GM21515 (cell line): ENCODE results near the gene PDIA2.
"Not testable (repeated sequence)": the region's sequence is repeated elsewhere in the genome, so short reads cannot be mapped to it uniquely, and the experiment has no call there.

Source experiments
- ATAC-seq: cut with Tn5 transposase; IDR thresholded peaks from one replicate; pipeline ENCODE4 v1.9.1; 2021; ENCODE audit not compliant: unreplicated experiment

PDIA2 gene, protein sequence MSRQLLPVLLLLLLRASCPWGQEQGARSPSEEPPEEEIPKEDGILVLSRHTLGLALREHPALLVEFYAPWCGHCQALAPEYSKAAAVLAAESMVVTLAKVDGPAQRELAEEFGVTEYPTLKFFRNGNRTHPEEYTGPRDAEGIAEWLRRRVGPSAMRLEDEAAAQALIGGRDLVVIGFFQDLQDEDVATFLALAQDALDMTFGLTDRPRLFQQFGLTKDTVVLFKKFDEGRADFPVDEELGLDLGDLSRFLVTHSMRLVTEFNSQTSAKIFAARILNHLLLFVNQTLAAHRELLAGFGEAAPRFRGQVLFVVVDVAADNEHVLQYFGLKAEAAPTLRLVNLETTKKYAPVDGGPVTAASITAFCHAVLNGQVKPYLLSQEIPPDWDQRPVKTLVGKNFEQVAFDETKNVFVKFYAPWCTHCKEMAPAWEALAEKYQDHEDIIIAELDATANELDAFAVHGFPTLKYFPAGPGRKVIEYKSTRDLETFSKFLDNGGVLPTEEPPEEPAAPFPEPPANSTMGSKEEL

GRCh38 chr16:283033-283805 lies at the start of gene PDIA2:
PDIA2 (plus strand) TSS chr16:283164; CDS start chr16:283170, 6 bp downstream.
- ATAC-seq: no peak

DNA sequence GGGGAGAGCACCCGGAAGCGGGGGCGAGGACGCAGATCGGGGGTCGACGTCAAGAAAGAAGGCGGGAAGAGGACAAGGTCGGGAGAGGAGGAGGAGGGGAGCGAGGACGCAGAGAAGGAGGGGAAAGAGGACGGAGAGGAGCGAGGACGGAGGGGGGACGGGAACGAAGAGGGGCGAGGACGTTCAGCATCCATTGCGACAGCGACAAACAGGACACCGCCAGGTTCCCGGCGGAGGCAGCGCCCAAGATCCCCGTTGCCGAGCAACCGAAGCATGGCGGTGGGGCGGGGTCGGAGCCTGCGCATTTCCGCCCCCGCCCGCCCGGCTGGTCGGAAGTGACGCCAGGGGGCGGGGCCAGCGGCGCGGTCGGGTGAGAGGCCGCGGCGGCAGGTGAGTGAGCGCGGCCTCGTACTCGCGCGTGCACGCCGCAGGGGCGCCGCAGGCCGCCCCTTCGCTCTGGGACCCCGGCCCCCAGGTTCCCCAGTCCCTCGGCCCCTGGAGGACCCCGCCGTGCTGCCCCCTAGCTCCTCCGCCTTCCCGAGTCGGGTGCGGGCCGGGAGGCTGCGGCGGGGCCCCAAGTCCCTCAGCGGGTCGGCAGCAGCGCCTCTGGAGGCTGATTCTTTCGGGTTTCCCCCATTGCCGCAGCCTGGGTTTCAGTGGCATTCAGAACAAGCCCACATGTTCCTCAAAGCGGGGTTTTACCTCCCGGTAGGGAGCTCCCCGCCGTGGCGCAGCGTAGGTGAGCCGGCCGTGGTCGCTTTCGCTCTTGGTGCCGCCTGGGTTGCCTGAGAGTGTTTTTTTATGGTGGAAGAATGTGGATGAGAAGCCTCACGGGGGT lies 48.3 kb upstream of the PDIA2 start, which contains the start of gene FAM234A:
TSS of gene FAM234A (plus strand) at position 354 of the 838 bp plus-strand sequence. CDS start 19,593 bp downstream, outside the sequence.
- ATAC-seq: peak; percentile 73

DNA sequence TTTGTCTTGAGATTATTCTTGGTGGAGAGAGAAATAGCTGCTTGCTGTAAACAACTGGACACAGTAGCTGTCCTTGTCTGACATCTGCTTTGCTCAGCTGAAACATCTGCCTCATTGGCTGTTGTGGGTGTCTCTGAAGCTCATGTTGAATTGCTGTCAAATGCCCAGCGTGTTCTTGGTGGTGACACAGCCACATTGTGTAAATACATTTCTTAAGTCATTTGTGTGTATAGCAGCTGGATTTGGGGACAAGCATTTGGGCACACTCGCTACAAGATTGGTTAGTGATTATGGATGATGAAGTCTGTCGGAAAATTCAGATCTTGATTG lies 43.1 kb upstream of the PDIA2 start:
- no peak for ATAC-seq

DNA sequence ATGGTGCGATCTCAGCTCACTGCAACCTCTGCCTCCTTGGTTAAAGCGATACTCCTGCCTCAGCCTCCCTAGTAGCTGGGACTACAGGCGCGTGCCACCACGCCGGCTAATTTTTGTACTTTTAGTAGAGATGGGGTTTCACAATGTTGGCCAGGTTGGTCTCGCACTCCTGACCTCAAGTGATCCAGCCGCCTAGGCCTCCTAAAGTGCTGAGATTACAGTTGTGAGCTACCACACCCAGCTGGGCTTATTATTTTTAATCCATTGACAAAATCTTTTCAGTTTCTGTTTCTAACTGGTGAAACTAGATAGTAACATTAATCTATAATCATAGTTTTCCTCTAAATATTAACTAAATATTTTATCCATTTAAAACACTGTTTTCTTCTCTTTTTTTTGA lies 42.4 kb upstream of the PDIA2 start:
- ATAC-seq: no peak

- ATAC-seq: no peak
Observed at GRCh38 chr16:242281-242680, 40.7 kb upstream of the PDIA2 start.

DNA sequence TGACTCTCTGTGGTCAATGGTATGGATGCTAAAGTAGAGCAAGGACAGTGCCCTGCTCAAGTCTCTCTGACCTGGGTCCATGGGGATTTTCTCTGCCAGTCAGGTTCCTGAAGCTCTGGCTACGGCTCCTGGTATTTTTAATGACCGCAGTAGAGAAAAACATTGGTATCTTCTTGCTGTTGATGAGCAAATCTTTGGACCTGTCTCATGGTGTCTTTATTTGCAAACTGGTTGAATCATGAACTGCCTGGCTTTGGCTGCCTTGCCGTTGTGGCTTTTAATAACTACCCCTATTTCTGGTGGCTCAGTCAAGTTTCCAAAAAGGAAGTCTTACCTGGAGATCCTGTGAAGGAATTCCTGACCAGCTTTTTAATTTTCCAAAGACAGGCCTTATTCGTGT lies 39.6 kb upstream of the PDIA2 start:
- no peak for ATAC-seq

- no peak for ATAC-seq
Observed at GRCh38 chr16:245105-245504, 37.9 kb upstream of the PDIA2 start.

- ATAC-seq: no peak
Observed at GRCh38 chr16:247027-247426, 35.9 kb upstream of the PDIA2 start.

GRCh38 chr16:249431-249830 lies 33.5 kb upstream of the PDIA2 start:
- no peak for ATAC-seq

DNA sequence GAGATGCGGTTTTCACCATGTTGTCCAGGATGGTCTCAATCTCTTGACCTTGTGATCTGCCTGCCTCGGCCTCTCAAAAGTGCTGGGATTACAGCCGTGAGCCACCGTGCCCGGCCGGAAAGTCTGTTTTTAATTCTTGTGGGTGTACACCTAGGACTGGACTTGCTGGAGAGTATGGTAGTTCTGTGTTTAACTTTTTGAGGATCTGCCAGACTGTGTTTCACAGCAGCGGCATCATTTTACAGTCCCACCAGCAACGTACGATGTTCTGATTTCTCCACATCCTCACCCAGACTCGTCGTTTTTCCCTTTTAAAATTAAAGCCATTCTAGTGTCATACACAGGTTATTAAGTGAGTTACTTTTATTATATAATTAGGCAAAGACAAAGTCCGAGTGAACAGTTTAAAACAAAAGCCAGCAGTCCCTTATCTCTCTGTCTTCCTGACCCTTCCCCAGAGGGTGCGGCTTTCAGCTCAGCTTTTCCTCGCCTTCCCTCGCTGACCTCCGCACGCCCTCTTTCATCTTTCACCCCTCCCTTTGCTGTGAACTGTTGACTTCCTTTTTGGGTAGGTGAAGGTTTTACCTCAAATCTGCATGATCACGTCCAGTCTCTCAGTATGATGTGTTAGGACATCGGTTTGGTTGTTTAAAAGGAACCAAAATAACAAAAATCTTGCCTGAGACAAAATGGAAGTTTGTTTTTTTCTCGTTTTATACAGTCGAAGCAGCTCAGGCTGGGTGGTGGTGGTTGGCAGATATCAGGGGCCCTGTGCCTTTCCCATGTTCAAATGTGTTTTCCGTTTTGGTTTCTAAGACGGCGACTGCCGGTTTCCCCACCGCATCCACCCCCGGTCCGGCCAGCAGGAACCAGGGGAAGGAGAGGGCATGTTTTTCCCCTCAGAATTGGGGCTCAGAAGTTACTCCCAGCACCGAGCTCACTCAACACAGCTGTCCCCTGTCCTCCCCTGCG lies 30.3 kb upstream of the PDIA2 start:
- ATAC-seq: no peak

DNA sequence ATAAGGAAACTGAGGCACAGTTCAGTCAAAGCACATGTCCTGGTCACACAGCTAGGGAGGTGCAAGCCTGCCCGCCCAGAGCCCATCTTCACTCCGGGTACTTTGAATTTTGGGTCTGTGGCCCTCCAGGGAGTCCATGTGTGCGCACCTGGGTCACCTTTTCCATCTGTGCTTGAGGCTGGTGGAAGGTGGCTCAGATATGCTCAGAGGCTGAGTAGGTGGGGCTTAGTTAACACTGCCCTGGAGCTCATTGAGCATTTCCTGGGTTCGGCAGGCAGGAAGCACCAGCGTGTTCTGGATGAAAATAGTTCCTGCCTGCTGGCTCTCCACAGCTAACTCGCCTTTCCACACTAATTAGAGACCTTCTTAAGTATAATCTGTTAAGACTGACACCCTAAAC lies 29.1 kb upstream of the PDIA2 start:
- no peak for ATAC-seq

DNA sequence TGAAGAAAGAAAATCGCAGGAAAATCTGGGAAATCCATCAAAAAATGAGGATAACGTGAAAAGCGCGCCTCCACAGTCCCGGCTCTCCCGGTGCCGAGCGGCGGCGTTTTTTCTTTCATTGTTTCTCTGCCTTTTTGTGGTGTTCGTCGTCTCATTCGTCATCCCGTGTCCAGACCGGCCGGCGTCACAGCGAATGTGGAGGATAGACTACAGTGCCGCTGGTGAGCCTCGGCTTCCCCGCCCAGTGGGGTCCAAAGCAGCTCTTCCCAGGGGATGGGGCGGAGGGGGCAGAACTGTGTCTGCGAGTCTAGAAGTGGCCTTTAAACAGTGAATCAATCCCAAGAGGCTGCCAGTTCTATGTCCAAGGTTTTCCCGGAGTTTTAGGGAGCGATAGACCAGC lies 28.5 kb upstream of the PDIA2 start:
- no peak for ATAC-seq

DNA sequence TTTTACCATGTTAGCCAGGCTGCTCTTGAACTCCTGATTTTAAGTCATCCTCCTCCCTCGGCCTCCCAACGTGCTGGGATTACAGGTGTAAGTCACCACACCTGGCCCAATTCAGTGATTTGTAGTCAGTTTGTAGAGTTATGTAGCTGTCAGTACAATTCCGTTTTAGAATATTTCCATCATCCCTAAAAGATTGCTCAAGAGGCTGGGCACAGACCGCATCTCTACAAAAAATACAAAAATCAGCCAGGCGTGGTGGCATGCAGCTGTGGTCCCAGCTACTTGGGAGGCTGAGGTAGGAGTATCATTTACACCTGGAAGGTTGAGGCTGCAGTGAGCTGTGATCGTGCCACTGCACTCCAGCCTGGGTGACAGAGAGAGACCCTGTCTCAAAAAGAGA lies 27.8 kb upstream of the PDIA2 start:
- ATAC-seq: no peak

GRCh38 chr16:258091-258490 lies 24.9 kb upstream of the PDIA2 start:
- not testable (repeated sequence) for ATAC-seq

GRCh38 chr16:259226-259625 lies 23.7 kb upstream of the PDIA2 start:
- ATAC-seq: no peak

DNA sequence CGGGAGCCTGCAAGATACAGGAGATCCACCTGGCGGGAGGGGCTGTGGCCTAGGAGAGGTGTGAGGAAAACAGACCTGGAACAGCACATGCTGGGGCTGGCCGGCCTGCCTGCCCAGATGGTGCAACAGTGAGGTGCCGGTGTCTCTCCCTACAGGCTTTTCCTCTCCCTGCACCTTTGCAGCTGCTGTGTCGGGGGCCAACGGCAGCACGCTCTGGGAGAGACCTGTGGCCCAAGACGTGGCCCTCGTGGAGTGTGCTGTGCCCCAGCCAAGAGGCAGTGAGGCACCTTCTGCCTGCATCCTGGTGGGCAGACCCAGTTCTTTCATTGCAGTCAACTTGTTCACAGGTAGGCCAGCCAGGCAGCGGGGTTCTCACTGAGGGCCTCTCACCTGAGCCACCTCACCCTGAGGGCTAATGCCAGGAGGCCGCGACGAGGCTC lies 23.1 kb upstream of the PDIA2 start:
- ATAC-seq: no peak

DNA sequence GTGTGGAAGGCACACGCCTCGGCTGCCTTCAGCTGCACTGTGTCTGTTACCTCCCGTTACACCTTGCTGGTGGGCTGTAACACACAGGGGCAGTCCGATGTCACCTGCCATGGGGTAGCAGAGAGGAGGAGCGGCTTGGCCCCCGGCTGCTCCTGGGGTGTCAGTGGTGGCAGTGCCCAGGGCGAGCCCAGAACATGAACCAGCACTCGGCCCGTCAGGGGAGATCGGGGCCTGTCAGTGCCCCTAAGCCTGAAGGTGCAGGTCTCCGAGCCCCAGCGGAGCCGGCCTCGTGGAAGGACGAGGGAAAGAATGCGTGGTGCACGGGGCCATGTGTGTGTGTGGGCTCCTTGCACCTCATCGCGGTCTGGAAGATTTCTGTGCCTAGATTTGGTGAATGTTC lies 22.6 kb upstream of the PDIA2 start:
- ATAC-seq: no peak

GRCh38 chr16:261031-261691 lies 21.8 kb upstream of the PDIA2 start:
- no peak for ATAC-seq

DNA sequence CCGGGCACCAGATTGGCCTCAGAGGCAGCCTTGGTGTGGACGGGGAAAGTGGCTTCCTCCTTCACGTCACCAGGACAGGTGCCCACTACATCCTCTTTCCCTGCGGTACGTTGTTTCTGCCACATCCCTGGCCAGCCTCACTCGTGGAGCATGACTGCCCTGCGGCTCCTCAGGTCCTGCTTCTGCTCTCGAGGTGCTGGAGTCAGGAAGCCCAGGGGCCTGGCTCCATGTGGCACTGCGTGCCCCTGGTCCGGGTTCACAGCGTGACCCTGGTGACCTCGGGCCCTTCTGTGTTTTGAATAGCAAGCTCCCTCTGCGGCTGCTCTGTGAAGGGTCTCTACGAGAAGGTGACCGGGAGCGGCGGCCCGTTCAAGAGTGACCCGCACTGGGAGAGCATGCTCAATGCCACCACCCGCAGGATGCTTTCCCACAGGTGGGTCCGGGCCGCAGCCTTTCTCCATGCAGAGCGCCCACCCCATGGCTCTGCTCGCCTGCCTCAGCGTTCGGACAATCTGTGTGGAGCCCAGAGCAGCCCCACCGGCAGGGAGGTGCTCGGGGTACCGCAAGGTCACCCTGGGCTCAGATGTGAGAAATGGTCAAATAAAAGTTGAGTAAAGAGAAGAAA lies 20.7 kb upstream of the PDIA2 start:
- no peak for ATAC-seq
